Mesenchymal stem cell (in vitro differentiated cells and primary cell): Measurements from ENCODE around the gene EHD4.

Experiments
- DNase-seq: peaks from one replicate; pipeline ENCODE4 v3.0.0-alpha.2; 2013
- H2AFZ ChIP-seq: one replicate; pipeline ENCODE4 v1.6.1; 2013; ENCODE audit warnings: low read depth, mild to moderate bottlenecking, control low read depth, inconsistent platforms, low read length, moderate library complexity
- H2AK5ac ChIP-seq: 2 replicates; pipeline ENCODE4 v1.6.1; 2013; ENCODE audit warnings: low read length, moderate library complexity, mild to moderate bottlenecking, inconsistent platforms; ENCODE audit not compliant: severe bottlenecking
- H2BK120ac ChIP-seq: one replicate; pipeline ENCODE4 v1.6.1; 2013; ENCODE audit warnings: low read depth, mild to moderate bottlenecking, inconsistent platforms, low read length, moderate library complexity
- H2BK12ac ChIP-seq, 2 experiments: one replicate each; pipeline ENCODE4 v1.6.1; 2013; ENCODE audit warnings: inconsistent platforms in 2 of 2, low read length in 2 of 2, mild to moderate bottlenecking in 2 of 2, moderate library complexity in 2 of 2, control low read depth in 1 of 2
- H2BK15ac ChIP-seq: one replicate; pipeline ENCODE4 v1.6.1; 2013; ENCODE audit warnings: mild to moderate bottlenecking, low read depth, inconsistent platforms; ENCODE audit not compliant: poor library complexity, severe bottlenecking
- H2BK5ac ChIP-seq: 2 replicates; pipeline ENCODE4 v1.6.1; 2013; ENCODE audit warnings: low read depth, mild to moderate bottlenecking, low read length, control low read depth, inconsistent platforms; ENCODE audit not compliant: poor library complexity, severe bottlenecking
- H3K14ac ChIP-seq, 2 experiments: one replicate each; pipeline ENCODE4 v1.6.1; 2013; ENCODE audit warnings: inconsistent platforms in 2 of 2, low read length in 2 of 2, control low read depth in 1 of 2, mild to moderate bottlenecking in 1 of 2, moderate library complexity in 1 of 2
- H3K18ac ChIP-seq, 2 experiments: one replicate each; pipeline ENCODE4 v1.6.1; 2013; ENCODE audit warnings: inconsistent platforms in 2 of 2, low read length in 2 of 2, control low read depth in 1 of 2, low read depth in 1 of 2, mild to moderate bottlenecking in 1 of 2
- H3K23ac ChIP-seq, 2 experiments: one replicate each; pipeline ENCODE4 v1.6.1; 2013; ENCODE audit warnings: inconsistent platforms in 2 of 2, low read length in 2 of 2, mild to moderate bottlenecking in 2 of 2, moderate library complexity in 2 of 2, control low read depth in 1 of 2
- H3K27ac ChIP-seq: 2 replicates; pipeline ENCODE4 v1.5.1; 2013; ENCODE audit warnings: mild to moderate bottlenecking, moderate library complexity, low read length, control low read depth, inconsistent platforms; ENCODE audit not compliant: poor library complexity, severe bottlenecking
- H3K27me3 ChIP-seq, 2 experiments: 2 replicates each; pipeline versions ENCODE4 v1.6.1 to v1.7.0; 2013; ENCODE audit warnings: low read length in 2 of 2, mild to moderate bottlenecking in 2 of 2, moderate library complexity in 2 of 2, control low read depth in 1 of 2, inconsistent platforms in 1 of 2; ENCODE audit not compliant: control insufficient read depth in 1 of 2, insufficient read depth in 1 of 2
- H3K36me3 ChIP-seq, 2 experiments: 2 replicates each; pipeline versions ENCODE4 v1.6.1 to v1.7.0; 2013; ENCODE audit warnings: low read length in 2 of 2, control low read depth in 1 of 2, inconsistent platforms in 1 of 2, low read depth in 1 of 2, mild to moderate bottlenecking in 1 of 2; ENCODE audit not compliant: insufficient read depth in 2 of 2, control insufficient read depth in 1 of 2
- H3K4ac ChIP-seq, 2 experiments: one replicate each; pipeline ENCODE4 v1.6.1; 2013; ENCODE audit warnings: inconsistent platforms in 2 of 2, low read length in 2 of 2, mild to moderate bottlenecking in 2 of 2, moderate library complexity in 2 of 2, control low read depth in 1 of 2, low read depth in 1 of 2
- H3K4me1 ChIP-seq: 2 replicates; pipeline ENCODE4 v1.6.1; 2013; ENCODE audit warnings: low read depth, low read length, control low read depth; ENCODE audit not compliant: control insufficient read depth, insufficient read depth
- H3K4me2 ChIP-seq: 2 replicates; pipeline ENCODE4 v1.6.1; 2013; ENCODE audit warnings: low read length, mild to moderate bottlenecking, inconsistent platforms; ENCODE audit not compliant: poor library complexity, severe bottlenecking
- H3K4me3 ChIP-seq, 2 experiments: 2 replicates each; pipeline versions ENCODE4 v1.5.1 to v1.7.0; 2013; ENCODE audit warnings: low read length in 2 of 2, mild to moderate bottlenecking in 2 of 2, control low read depth in 1 of 2, low read depth in 1 of 2; ENCODE audit not compliant: insufficient read depth in 1 of 2
- H3K79me1 ChIP-seq: replicated peaks from 2 replicates; pipeline ENCODE4 v1.6.1; 2013; ENCODE audit warnings: mild to moderate bottlenecking, control low read depth, low read length, inconsistent platforms; ENCODE audit not compliant: poor library complexity, severe bottlenecking
- H3K9ac ChIP-seq: 2 replicates; pipeline ENCODE4 v1.7.0; 2013; ENCODE audit warnings: mild to moderate bottlenecking, low read length, moderate library complexity
- H3K9me3 ChIP-seq: 2 replicates; pipeline ENCODE4 v1.7.0; 2013; ENCODE audit warnings: mild to moderate bottlenecking, low read length; ENCODE audit not compliant: control insufficient read depth
- H4K8ac ChIP-seq: one replicate; pipeline ENCODE4 v1.6.1; 2013; ENCODE audit warnings: inconsistent platforms, mild to moderate bottlenecking, low read length, moderate library complexity
- H4K91ac ChIP-seq: one replicate; pipeline ENCODE4 v1.6.1; 2013; ENCODE audit warnings: mild to moderate bottlenecking, low read length, inconsistent platforms
- WGBS: methylation state at CpG from one replicate; pipeline ENCODE4 v1.1.7; 2013; ENCODE audit warnings: mixed read lengths; 5-methylcytosine and 5-hydroxymethylcytosine counted together

EHD4 gene

DNA sequence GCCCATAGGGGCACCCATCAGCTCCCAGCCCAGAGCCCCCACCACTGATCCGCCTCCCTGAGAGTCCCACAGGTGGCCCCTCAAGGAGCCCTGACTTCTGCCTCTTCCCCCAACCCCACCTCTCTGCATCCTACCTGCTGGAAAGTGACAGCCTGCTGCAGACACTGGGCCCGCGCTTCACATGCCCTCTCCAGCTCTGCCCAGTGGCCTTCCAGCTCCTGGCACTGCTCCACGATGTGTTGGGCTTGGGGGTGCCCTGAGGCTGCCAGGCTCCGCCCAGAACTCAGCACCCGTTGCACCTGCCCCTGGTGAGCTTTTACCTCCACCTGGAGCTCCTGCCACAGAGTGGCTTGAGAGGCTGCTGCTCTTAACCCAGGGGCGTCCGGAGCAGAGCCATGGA is 98.6 kb downstream of the EHD4 start:
- Histone ChIP-seq H4K91ac (no peak overlapping the region), H2BK15ac (no peak overlapping the region)

DNA sequence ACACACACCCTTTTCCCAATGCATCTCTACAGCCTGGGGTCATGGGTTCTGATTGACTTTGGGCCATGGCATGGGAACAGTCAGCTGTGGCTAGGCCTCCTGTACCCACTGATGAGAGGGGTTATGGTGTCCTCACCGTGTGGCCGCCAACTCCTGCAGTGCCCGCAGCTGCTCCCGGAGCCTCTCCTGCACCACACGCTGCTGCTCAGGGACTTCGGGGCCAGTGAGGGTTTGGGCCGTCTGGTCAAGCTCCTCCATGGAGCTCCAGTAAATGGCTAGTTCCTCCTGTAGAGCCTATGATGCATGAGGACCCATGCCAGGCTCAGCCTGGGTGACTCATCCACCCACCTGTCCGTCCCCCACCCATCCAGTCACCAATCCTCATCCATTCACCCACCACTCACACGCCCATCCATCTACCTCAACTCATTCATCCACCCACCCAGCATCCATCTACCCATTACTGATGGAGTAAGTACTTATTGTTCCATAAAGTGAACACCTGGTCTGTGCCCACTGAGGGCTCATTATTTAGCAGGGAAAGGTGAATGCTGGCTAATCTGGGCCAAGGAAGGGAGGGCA is 100.1 kb downstream of the EHD4 start:
- H3K36me3 ChIP-seq = peaks cover 0 to 64% of the 10 kb centered on the region in 2 experiments
- no peak for DNase-seq
- H4K8ac ChIP-seq = no peak overlapping the region
- H3K4me1 ChIP-seq = peaks cover 26% of the 10 kb centered on the region
- H3K79me1 ChIP-seq = no peaks in the 10 kb centered on the region
- no peaks in the 10 kb centered on the region for H3K9me3 ChIP-seq
- no peak overlapping the region for H3K4me2 ChIP-seq
- H3K14ac ChIP-seq = no peak overlapping the region
- H2AFZ ChIP-seq = no peak overlapping the region
- no peak overlapping the region for H2BK5ac ChIP-seq
- H2BK12ac ChIP-seq = no peak overlapping the region
- H3K23ac ChIP-seq = no peak overlapping the region
- no peak overlapping the region for H4K91ac ChIP-seq
- no peak overlapping the region for H2BK120ac ChIP-seq
- no peak overlapping the region for H3K27ac ChIP-seq
- 89% methylated on average over 9 of the region's 9 CpGs for WGBS
- H2BK15ac ChIP-seq = no peak overlapping the region
- no peak overlapping the region for H3K4ac ChIP-seq
- H3K4me3 ChIP-seq = no peak overlapping the region
- peaks cover 0 to 46% of the 10 kb centered on the region in 2 experiments for H3K27me3 ChIP-seq
- H3K18ac ChIP-seq = no peak overlapping the region
- H3K9ac ChIP-seq = no peak overlapping the region
- no peak overlapping the region for H2AK5ac ChIP-seq

More for the DNA sequence above, 98.6 kb downstream of the EHD4 start:
- WGBS = 90% methylated on average over 8 of the region's 8 CpGs
- H2AK5ac ChIP-seq = no peak overlapping the region
- H3K4me1 ChIP-seq = peaks cover 26% of the 10 kb centered on the region
- H3K4me3 ChIP-seq = no peak overlapping the region
- no peak overlapping the region for H2AFZ ChIP-seq
- peaks cover 0 to 63% of the 10 kb centered on the region in 2 experiments for H3K36me3 ChIP-seq
- no peaks in the 10 kb centered on the region for H3K9me3 ChIP-seq
- no peak overlapping the region for H2BK120ac ChIP-seq
- H2BK12ac ChIP-seq = no peak overlapping the region
- H4K8ac ChIP-seq = no peak overlapping the region
- no peak overlapping the region for H3K4me2 ChIP-seq
- no peak overlapping the region for H3K18ac ChIP-seq
- no peak overlapping the region for H3K9ac ChIP-seq
- H3K14ac ChIP-seq = no peak overlapping the region
- no peak overlapping the region for H3K23ac ChIP-seq
- H3K4ac ChIP-seq = no peak overlapping the region
- H3K79me1 ChIP-seq = no peaks in the 10 kb centered on the region
- no peak overlapping the region for H2BK5ac ChIP-seq
- no peak for DNase-seq
- H3K27ac ChIP-seq = no peak overlapping the region
- H3K27me3 ChIP-seq = peaks cover 0 to 34% of the 10 kb centered on the region in 2 experiments

DNA sequence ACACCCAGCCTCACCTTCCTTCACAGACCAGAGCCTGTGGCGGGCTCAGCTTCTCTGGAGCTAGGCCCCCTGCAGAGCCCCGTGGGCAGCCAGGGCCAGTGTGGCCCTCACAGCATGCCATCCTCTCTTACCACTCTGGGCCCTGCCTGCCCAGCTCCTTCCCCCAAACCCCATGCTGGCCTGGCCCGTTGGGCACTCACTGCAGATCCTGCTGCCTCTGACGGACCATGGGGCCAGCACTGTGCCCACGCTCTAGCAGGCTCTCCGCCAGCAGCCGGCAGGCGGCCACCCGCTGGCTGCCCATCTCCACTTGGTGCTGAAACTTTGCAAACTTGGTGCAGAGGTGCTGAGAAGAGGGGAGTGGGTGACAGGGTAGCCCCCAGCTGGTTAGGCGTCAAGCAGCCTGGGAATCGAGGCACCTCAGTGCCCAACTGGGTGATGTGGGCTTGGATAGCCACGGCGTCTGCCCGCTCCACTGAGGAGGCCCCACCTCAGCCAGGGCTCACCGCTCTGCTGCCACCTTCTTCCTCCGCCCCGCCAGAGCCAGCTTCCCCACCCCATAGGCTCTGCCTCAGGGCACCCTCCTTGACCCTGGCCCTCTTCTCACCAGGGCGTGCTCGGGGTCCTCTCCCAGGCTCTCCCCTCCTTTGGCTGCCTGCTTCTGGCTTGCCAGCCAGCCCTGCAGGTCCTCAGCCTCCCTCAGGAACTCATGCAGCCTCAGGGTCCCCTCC is 101.0 kb downstream of the EHD4 start:
- no peaks in the 10 kb centered on the region for H3K79me1 ChIP-seq
- H3K27ac ChIP-seq = peak overlapping the region; percentile 8
- peaks cover 0 to 41% of the 10 kb centered on the region in 2 experiments for H3K27me3 ChIP-seq
- peaks cover 26% of the 10 kb centered on the region for H3K4me1 ChIP-seq
- H3K4me2 ChIP-seq = no peak overlapping the region
- H4K91ac ChIP-seq = no peak overlapping the region
- no peak overlapping the region for H3K14ac ChIP-seq
- peaks cover 0 to 64% of the 10 kb centered on the region in 2 experiments for H3K36me3 ChIP-seq
- H2BK15ac ChIP-seq = no peak overlapping the region
- H3K4ac ChIP-seq = no peak overlapping the region
- no peak overlapping the region for H2BK12ac ChIP-seq
- H2BK5ac ChIP-seq = no peak overlapping the region
- no peak overlapping the region for H3K23ac ChIP-seq
- no peak for DNase-seq
- no peak overlapping the region for H3K4me3 ChIP-seq
- no peak overlapping the region for H4K8ac ChIP-seq
- H3K18ac ChIP-seq = no peak overlapping the region
- no peak overlapping the region for H2AK5ac ChIP-seq
- no peak overlapping the region for H2AFZ ChIP-seq
- no peak overlapping the region for H3K9ac ChIP-seq
- no peaks in the 10 kb centered on the region for H3K9me3 ChIP-seq
- 91% methylated on average over 19 of the region's 19 CpGs for WGBS
- no peak overlapping the region for H2BK120ac ChIP-seq

DNA sequence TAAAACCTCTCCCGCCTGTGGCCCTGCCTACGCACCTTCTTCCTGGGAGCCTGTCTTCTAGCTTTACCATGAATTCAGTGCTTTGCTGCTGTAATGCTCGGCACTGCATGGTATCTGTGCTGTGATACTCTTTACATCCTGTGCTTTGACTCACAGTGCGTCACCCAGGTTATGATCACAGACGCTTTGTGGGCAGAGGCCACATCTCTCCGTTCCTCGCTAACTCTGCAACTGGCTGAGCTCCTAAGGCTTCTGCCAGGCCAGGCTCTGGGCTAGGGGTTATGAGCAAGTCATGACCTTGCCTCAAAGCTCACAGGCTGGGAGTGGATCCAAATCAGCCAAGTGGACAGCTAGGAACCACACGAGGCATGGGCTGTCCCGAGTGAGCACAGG is 101.7 kb downstream of the EHD4 start:
- Histone ChIP-seq H3K23ac (no peak overlapping the region), H2BK120ac (no peak overlapping the region), H3K4ac (no peak overlapping the region), H3K27ac (peak overlapping the region; percentile 8), H2BK12ac (no peak overlapping the region), H3K36me3 (peaks cover 0 to 64% of the 10 kb centered on the region in 2 experiments), H2BK15ac (no peak overlapping the region), H3K27me3 (peaks cover 0 to 41% of the 10 kb centered on the region in 2 experiments), H3K14ac (peak overlapping the region in 1 of 2 experiments; percentile 37), H2BK5ac (peak overlapping the region; percentile 4), H3K4me2 (no peak overlapping the region), H3K4me1 (peaks cover 26% of the 10 kb centered on the region), H3K79me1 (no peaks in the 10 kb centered on the region), H2AK5ac (no peak overlapping the region), H3K9ac (no peak overlapping the region), H2AFZ (no peak overlapping the region), H4K91ac (no peak overlapping the region), H3K4me3 (no peak overlapping the region), H4K8ac (no peak overlapping the region), H3K18ac (no peak overlapping the region), H3K9me3 (no peaks in the 10 kb centered on the region)
- DNase-seq = peak; percentile 41
- 73% methylated on average over 9 of the region's 9 CpGs for WGBS
